Effector memory CD8-positive, alpha-beta T cell (primary cell): ENCODE results near the gene EFTUD2.

Experiments used
- ATAC-seq: fragments of 150-1000 bp; cut with Tn5 transposase; replicated peaks from 2 replicates; pipeline ENCODE4 v1.10.0; 2021; ENCODE audit warnings: mild to moderate bottlenecking, moderate library complexity
- DNase-seq, 3 experiments: peaks; one replicate each; pipeline ENCODE4 v3.0.0; 2021
- H3K27ac Mint-ChIP-seq, 2 donors: one replicate each; pipeline ENCODE4 v1.8.0; 2022; ENCODE audit warnings: mild to moderate bottlenecking in 2 of 2, mixed read lengths in 2 of 2, moderate library complexity in 2 of 2
- H3K27me3 Mint-ChIP-seq, 2 donors: one replicate each; pipeline ENCODE4 v1.8.0; 2022; ENCODE audit warnings: mixed read lengths in 2 of 2
- H3K36me3 Mint-ChIP-seq: one replicate; pipeline ENCODE4 v1.8.0; 2022; ENCODE audit warnings: mild to moderate bottlenecking, moderate library complexity, mixed read lengths; ENCODE audit not compliant: insufficient read depth
- H3K4me1 Mint-ChIP-seq, 2 donors: one replicate each; pipeline ENCODE4 v1.8.0; 2022; ENCODE audit warnings: low read depth in 2 of 2, mixed read lengths in 2 of 2
- H3K4me3 Mint-ChIP-seq, 2 donors: one replicate each; pipeline ENCODE4 v1.8.0; 2022; ENCODE audit warnings: mild to moderate bottlenecking in 2 of 2, mixed read lengths in 2 of 2, moderate library complexity in 2 of 2
- H3K9me3 Mint-ChIP-seq, 2 donors: one replicate each; pipeline ENCODE4 v1.8.0; 2022; ENCODE audit warnings: mixed read lengths in 2 of 2

Gene EFTUD2

GRCh38 chr17:44911133-44912001 is 12.1 kb upstream of the EFTUD2 start:
- Mint-ChIP-seq H3K9me3 (no peaks in the 10 kb centered on the region), H3K36me3 (no peaks in the 10 kb centered on the region), H3K27me3 (peaks cover 28 to 69% of the 10 kb centered on the region in 2 donors), H3K4me1 (peaks cover 9 to 10% of the 10 kb centered on the region in 2 donors), H3K27ac (no peak overlapping the region), H3K4me3 (peak overlapping the region in 1 of 2 donors; percentile 26)
- peak; percentile 87 for ATAC-seq
- DNase-seq = peak; percentile 29 to 45 (median 37)

DNA sequence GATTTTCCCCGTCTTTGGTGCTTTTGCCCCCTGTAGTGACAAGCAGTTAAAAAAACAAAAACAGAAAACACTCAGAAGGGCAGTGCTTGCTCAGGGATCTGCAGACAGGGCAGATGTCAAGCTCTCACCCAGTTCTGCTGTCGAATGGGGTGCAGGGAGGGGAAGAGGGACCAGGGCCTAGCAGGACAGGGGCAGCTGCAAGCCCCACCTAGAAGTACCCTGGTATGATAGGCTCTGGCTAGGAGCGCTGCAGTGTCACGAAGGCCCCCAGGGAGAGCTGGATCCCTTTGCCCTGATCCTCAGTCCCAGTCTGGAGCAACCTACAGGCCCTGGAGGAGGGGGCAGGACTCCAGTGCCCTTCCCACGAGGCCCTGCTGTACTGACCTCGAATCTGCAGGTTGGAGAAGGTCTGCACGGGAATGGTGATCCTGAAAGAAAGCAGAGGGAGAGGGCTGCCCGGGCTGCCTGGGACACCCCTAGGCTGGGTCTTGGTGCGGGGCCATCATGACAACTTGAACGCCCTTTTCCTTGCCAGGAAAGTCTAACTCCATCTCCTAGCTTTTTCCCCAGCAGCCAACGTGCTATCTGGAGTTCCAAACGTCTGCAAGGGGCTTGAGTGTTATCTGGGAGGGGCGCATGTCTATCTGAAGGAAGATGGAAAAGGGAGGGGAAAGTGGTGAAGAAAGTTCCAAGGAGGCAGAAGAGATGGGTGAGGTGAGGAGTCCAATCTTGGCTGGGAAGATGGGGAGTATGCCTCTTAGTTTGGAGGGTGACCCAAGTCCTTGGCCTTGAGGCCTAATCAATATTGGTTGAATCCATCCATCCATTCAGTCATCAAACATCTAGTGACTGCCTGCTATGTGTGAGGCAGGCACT is 11.2 kb upstream of the EFTUD2 start:
- H3K4me1 Mint-ChIP-seq = peaks cover 9 to 10% of the 10 kb centered on the region in 2 donors
- H3K27me3 Mint-ChIP-seq = peaks cover 35 to 69% of the 10 kb centered on the region in 2 donors

DNA sequence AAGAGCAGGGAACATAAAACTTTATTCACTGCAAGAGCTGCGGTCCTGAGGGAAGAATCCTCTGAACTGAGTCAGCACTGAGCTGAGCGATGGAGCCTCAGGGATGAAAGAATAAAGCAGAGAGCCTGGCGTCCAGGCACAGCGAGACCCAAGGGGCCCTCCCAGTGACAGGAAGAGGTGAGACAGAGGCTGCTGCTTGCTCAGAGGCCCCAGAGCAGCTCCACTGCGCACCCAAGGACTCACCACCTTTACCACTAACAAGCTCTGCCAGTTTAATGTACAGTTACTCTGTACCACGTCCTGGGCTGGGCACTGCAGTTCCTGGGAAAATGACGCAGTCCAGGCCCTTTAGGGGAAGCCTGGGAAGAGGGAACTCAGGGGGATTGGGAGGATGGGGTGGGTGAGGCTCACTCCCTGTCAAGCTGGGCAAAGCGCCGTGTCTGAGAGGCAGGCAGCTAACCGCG is 10.5 kb upstream of the EFTUD2 start:
- no peak overlapping the region for H3K4me3 Mint-ChIP-seq
- H3K36me3 Mint-ChIP-seq = no peaks in the 10 kb centered on the region
- H3K27me3 Mint-ChIP-seq = peaks cover 31 to 62% of the 10 kb centered on the region in 2 donors
- H3K4me1 Mint-ChIP-seq = peaks cover 9 to 10% of the 10 kb centered on the region in 2 donors
- H3K9me3 Mint-ChIP-seq = no peaks in the 10 kb centered on the region
- H3K27ac Mint-ChIP-seq = no peak overlapping the region
- DNase-seq (no peak), ATAC-seq (no peak)

More for the DNA sequence above, 11.2 kb upstream of the EFTUD2 start:
- no peaks in the 10 kb centered on the region for H3K9me3 Mint-ChIP-seq
- H3K4me3 Mint-ChIP-seq = peak overlapping the region in 1 of 2 donors; percentile 33
- ATAC-seq (no peak), DNase-seq (no peak)
- no peaks in the 10 kb centered on the region for H3K36me3 Mint-ChIP-seq
- no peak overlapping the region for H3K27ac Mint-ChIP-seq

- ATAC-seq (no peak), DNase-seq (no peak)
- no peak overlapping the region for H3K27ac Mint-ChIP-seq
- H3K9me3 Mint-ChIP-seq = no peaks in the 10 kb centered on the region
- peaks cover 9 to 10% of the 10 kb centered on the region in 2 donors for H3K4me1 Mint-ChIP-seq
- peaks cover 28 to 53% of the 10 kb centered on the region in 2 donors for H3K27me3 Mint-ChIP-seq
- H3K4me3 Mint-ChIP-seq = no peak overlapping the region
- no peaks in the 10 kb centered on the region for H3K36me3 Mint-ChIP-seq
These were observed 9.6 kb upstream of the EFTUD2 start for GRCh38 chr17:44908761-44909326.

DNA sequence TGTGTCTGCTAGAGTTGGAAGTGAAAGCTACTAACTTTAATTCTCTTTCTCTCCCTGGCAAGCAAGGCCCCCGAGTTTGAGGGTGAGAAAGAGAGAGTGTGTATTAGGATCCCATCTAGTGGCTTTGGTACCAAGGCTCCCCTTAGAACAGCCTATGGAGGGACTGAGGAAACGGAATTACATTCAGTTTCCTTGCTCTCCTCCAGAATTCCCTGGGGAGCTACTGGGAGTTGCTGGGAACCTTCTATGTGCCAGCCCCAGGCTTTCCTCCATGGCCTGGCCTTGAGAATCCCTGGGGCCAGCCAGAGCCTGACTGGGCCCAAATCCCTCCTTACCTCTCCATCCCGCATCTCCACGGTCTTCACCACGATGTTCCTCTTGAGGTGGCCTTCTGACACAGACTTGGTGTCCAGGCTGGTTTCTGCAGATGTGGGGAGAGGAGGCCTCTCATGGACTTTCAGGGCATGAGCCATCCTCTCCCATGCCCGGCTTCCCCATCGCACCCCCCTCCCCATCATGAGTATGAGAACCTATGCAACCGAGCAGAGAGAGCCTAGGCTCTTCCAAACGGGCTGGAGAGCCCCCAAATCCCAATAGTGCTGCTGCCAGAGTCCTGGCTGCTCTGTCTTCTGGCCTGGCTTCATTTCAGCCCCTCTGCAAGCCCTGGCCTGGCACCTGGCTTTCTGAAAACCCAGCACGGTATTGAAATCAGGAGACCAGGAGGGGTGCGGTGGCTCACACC is 8.7 kb upstream of the EFTUD2 start:
- no peak overlapping the region for H3K27ac Mint-ChIP-seq
- peaks cover 21 to 44% of the 10 kb centered on the region in 2 donors for H3K27me3 Mint-ChIP-seq
- DNase-seq (no peak), ATAC-seq (no peak)
- H3K4me1 Mint-ChIP-seq = peaks cover 4 to 5% of the 10 kb centered on the region in 2 donors
- H3K9me3 Mint-ChIP-seq = no peaks in the 10 kb centered on the region
- H3K4me3 Mint-ChIP-seq = no peak overlapping the region
- H3K36me3 Mint-ChIP-seq = no peaks in the 10 kb centered on the region

- Mint-ChIP-seq H3K27ac (no peak overlapping the region), H3K4me3 (no peak overlapping the region), H3K9me3 (no peaks in the 10 kb centered on the region), H3K4me1 (peaks cover 4 to 5% of the 10 kb centered on the region in 2 donors), H3K36me3 (no peaks in the 10 kb centered on the region), H3K27me3 (peaks cover 15 to 35% of the 10 kb centered on the region in 2 donors)
- DNase-seq = no peak
- ATAC-seq = no peak
These were observed 7.8 kb upstream of the EFTUD2 start for GRCh38 chr17:44906763-44907728.

DNA sequence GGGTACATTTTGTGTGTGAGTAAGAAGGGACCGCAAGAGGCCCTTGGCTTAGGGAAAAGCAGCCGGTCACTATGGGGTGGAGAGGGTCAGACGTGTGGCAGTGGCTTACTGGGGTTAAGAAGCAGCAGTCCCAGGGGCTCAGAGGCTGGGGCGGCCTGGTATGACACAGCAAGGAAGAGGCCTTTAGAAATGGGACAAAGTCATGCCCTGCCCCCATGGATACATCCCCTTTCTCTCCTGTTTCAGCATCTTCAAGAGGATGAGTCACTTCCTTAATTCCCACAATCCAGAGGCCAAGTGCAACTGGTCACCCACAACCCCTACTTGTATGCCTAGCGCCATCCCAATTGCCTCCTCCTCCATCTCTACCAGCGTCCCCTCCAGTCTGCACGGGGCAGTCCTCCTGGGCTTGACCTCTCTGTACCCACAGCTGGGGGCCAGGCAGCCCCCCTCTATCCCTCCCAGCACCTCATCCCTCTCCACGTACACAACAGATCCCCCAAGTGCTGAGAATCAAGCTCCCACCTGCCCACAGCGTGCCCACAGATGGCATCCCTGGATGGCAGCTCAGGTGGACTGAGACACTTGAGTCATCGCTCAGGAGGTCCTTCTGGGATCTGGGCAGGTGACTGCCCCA is 6.9 kb upstream of the EFTUD2 start:
- no peak for ATAC-seq
- Mint-ChIP-seq H3K4me3 (no peak overlapping the region), H3K36me3 (no peaks in the 10 kb centered on the region), H3K27ac (no peak overlapping the region), H3K9me3 (no peaks in the 10 kb centered on the region), H3K4me1 (peaks cover 4 to 5% of the 10 kb centered on the region in 2 donors), H3K27me3 (peaks cover 15 to 28% of the 10 kb centered on the region in 2 donors)
- DNase-seq = no peak

DNA sequence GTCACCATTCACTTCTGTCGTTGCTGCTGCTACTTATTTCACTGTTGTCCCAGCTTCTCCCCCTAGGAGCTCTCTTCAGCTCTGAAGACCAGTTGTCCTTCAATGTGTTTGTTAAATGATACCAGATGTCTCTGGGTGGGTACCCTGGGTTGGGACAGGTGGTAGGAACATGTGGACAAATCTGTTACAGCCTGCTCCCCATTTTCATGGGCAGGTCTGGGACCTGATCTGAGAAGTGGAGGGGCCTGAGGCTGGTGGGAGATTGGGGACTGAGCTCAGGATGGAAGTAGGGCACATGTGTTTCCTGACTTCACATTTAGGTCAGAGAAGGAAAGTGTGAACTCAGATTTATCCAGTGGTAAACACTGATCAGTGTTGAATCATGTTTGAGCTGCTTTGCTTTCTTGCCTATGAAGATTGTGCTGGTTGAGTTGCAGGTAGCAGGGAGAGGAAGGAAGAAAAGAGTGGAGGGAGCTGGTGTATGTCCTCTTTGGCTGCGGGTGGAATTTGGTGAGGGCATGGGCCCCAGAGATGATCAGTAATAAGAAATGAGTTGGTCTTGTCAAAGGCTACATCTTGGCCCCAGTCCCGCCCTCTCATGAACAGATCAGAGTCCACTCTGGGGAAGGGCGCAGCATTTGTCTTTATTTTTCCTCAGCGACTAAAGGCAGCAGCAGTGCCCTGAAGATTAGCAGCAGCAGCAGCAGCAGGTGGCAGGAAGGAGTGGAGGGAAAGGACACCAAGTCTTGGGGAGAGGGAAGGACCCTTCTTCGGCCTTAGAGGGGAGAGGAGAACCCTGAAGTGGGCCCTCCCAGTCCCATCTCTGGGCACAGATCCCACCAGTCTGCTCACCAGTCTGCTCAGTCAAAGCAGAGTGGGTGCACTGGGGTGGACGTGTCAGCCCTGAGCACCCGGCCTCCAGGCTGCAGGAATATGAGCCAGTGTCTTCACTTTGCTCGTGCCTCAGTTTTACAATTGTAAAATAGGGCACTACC is 6.1 kb upstream of the EFTUD2 start:
- peaks cover 2% of the 10 kb centered on the region for H3K36me3 Mint-ChIP-seq
- H3K27ac Mint-ChIP-seq = no peak overlapping the region
- no peak for ATAC-seq
- no peak for DNase-seq
- peaks cover 10 to 21% of the 10 kb centered on the region in 2 donors for H3K27me3 Mint-ChIP-seq
- no peaks in the 10 kb centered on the region for H3K9me3 Mint-ChIP-seq
- no peaks in the 10 kb centered on the region for H3K4me1 Mint-ChIP-seq
- no peak overlapping the region for H3K4me3 Mint-ChIP-seq

DNA sequence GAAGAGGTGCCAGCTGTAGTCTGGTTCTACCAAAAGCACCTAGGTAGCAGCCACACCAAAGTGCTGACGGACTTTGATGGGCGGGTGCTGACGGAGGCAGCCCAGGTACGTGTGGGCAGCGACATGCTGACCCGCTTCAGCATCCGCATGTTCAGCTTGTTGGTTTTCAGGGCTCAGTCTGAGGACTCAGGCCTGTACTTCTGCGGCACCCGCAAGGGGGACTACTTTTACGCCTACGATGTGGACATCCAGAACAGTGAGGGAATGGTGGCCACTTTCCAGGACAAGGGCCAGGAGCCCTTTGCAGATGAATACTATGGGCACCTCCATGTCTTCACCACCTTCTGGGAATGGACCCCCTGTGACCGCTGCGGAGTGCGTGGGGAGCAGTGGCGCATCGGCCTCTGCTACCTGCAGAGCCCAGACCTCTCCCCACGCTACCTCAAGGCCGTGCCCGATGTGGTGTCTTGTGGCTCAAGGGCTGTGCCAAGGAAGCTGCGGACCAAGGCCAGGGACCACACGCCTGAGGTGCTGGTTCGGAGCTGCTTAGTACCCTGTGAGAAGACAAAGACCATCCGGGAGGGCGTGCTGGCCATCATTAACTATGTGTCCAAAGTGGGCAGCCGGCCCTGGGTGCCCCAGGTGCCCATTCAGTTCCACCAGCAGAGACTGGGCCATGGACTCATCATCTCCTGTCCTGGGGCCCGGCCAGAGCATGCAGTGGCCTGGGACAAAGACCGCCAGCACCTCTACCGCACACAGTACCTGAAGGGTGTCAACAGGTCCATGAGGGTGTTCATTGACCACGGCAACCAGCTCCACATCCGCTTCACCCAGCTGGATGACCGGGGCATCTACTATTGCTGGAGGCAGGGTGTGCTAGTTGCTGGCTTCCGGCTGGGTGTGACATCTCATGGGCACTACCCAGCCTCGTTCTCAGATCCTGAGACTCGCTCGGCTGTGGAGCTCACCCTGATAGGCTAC is 5.0 kb upstream of the EFTUD2 start:
- Mint-ChIP-seq H3K36me3 (peaks cover 11% of the 10 kb centered on the region), H3K9me3 (no peaks in the 10 kb centered on the region), H3K4me1 (peaks cover 3 to 7% of the 10 kb centered on the region in 2 donors), H3K27ac (no peak overlapping the region), H3K4me3 (no peak overlapping the region), H3K27me3 (peaks cover 10 to 20% of the 10 kb centered on the region in 2 donors)
- ATAC-seq = no peak
- DNase-seq = no peak
